Neural crest cell (in vitro differentiated cells): ENCODE data around the gene BSPRY. TPM values are rescaled to one million over a fixed set of nuclear protein-coding genes. Genes with fewer than 3 reads are reported as not detected.
"Not testable (repeated sequence)": the region's sequence is repeated elsewhere in the genome, so short reads cannot be mapped to it uniquely, and the experiment has no call there.

ENCODE experiments used
- DNase-seq: peaks from one replicate; pipeline ENCODE4 v3.0.0; 2021; ENCODE audit warnings: low read depth, mixed read lengths, low spot score
- H3K27ac Mint-ChIP-seq: one replicate; pipeline ENCODE4 v1.8.0; 2021; ENCODE audit warnings: mild to moderate bottlenecking, mixed read lengths; ENCODE audit not compliant: unreplicated experiment
- H3K27me3 Mint-ChIP-seq: 2 replicates; pipeline ENCODE4 v1.8.0; 2021; ENCODE audit warnings: low read depth, mild to moderate bottlenecking, mixed read lengths
- H3K36me3 Mint-ChIP-seq: 2 replicates; pipeline ENCODE4 v1.8.0; 2021; ENCODE audit warnings: low read depth, mild to moderate bottlenecking, mixed read lengths
- H3K4me1 Mint-ChIP-seq: 2 replicates; pipeline ENCODE4 v1.8.0; 2021; ENCODE audit warnings: mixed read lengths
- H3K4me3 Mint-ChIP-seq: one replicate; pipeline ENCODE4 v1.8.0; 2021; ENCODE audit warnings: mild to moderate bottlenecking, mixed read lengths
- H3K9me3 Mint-ChIP-seq: 2 replicates; pipeline ENCODE4 v1.8.0; 2021; ENCODE audit warnings: mixed read lengths
- total RNA-seq: library from RNA; stranded (reverse); gene quantifications from 2 replicates; pipeline ENCODE4 v1.2.1, GENCODE V29; 2021
- TF ChIP-seq, protein P1 (sequence below): fragments of 200-600 bp; sonication (generic); conservative IDR thresholded peaks from 2 replicates; pipeline ENCODE4 v1.5.0; 2021; ENCODE audit warnings: antibody characterized with exemption, mild to moderate bottlenecking

The BSPRY gene
- total RNA-seq, 1 donor from 2014 or later = not detected

DNA sequence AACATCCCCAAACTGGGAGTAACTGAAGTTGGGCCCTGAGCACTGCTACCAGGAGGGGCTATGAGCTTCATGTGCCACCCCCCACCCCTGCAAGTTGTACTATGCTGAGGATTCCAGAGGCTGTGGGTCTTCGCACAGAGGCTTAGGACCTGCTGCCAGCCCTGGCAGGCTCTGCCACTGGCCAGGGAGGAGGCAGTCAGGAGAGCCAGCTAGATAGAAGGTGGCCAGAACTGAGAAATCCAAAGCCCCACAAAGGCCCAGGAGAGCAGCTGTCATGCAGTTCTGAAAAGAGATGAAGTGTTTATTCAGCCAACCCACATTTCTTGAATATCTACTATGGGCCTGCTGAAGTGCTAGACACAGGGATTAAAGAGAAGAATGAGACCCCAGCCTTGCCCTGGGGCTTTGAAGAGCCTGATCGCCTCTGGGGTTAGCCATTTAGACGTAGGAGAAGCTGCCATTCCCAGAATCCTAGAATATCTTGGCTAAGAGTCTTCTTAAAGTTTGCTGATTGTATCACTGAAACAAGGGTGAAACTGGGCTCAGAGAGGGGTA, 50.4 kb downstream of the BSPRY start:
- H3K27ac Mint-ChIP-seq = no peak overlapping the region
- TF ChIP-seq, protein P1, sequence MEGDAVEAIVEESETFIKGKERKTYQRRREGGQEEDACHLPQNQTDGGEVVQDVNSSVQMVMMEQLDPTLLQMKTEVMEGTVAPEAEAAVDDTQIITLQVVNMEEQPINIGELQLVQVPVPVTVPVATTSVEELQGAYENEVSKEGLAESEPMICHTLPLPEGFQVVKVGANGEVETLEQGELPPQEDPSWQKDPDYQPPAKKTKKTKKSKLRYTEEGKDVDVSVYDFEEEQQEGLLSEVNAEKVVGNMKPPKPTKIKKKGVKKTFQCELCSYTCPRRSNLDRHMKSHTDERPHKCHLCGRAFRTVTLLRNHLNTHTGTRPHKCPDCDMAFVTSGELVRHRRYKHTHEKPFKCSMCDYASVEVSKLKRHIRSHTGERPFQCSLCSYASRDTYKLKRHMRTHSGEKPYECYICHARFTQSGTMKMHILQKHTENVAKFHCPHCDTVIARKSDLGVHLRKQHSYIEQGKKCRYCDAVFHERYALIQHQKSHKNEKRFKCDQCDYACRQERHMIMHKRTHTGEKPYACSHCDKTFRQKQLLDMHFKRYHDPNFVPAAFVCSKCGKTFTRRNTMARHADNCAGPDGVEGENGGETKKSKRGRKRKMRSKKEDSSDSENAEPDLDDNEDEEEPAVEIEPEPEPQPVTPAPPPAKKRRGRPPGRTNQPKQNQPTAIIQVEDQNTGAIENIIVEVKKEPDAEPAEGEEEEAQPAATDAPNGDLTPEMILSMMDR = no peak
- no peak for DNase-seq
- H3K4me3 Mint-ChIP-seq = peak overlapping the region; percentile 92
- H3K9me3 Mint-ChIP-seq = no peaks in the 10 kb centered on the region
- peaks cover 3% of the 10 kb centered on the region for H3K36me3 Mint-ChIP-seq
- H3K27me3 Mint-ChIP-seq = no peaks in the 10 kb centered on the region
- peaks cover 18% of the 10 kb centered on the region for H3K4me1 Mint-ChIP-seq

DNA sequence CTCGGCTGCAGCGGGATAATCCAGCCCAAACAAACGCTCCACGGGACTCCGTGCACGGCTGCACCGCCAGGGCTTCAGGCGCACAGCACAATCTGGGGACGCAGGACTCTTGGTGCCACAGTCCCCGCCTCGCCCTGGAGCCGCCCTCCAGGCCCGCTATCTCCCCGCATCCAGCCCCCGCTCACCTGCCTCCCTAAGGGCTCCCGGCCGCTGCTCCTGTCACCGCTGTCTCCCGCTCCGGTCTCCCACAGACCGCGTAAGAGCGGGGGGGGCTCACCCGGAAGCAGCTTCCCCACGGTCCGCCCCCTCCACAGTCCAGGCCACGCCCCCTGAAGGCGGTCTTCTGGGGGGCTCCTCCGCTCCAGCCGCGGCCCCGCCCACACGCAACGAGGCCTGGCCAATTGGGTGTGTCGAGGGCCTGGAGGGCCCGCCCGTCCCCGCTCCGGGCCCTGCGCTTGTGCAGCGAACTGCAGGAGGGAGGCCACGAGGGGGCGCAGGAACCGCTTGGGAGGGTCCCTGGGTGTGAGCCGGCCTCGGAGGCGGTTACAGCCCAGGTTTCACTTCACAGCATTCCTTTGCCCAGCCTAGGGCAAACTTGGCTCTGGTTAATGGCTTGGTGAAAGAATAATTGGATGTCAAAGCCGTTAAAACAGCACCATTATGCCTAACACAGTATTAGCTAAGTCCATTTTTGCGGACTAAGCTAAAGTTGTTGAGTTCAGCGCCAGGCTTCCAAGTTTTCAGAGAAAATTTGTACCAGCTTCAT, 51.9 kb downstream of the BSPRY start, which contains the start of gene ALAD:
ALAD (minus strand) TSS at position 258 of the 766 bp plus-strand sequence. CDS start 7,725 bp downstream, outside the sequence.
- Mint-ChIP-seq H3K36me3 (no peaks in the 10 kb centered on the region), H3K4me1 (peaks cover 18% of the 10 kb centered on the region), H3K27me3 (no peaks in the 10 kb centered on the region), H3K9me3 (no peaks in the 10 kb centered on the region), H3K4me3 (peak within 1 kb of the TSS; percentile 92), H3K27ac (peak within 1 kb of the TSS; percentile 13)
- peak; percentile 100 for DNase-seq
- TF ChIP-seq, protein P1 = peak; percentile 98

DNA sequence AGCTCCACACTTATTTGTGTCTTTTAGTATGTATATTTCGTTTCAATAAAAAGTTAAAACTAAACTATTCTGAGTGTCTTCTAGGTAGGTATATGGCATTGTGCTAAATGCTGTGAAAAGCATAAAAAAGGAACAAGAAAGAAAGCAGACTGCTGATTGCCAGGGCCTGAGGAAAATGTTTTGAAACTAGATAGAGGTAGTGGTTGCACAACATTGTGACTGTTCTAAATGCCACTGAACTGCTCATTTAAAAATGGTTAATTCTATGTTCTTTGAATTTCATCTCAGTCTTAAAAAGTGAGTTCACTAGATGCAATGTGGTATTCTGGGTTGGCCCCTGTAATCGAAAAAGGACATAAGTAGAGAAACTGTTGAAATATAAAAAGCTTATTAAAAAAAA, 54.3 kb downstream of the BSPRY start:
- TF ChIP-seq, protein P1 = no peak
- no peaks in the 10 kb centered on the region for H3K27me3 Mint-ChIP-seq
- peaks cover 6% of the 10 kb centered on the region for H3K36me3 Mint-ChIP-seq
- peaks cover 37% of the 10 kb centered on the region for H3K4me1 Mint-ChIP-seq
- no peak overlapping the region for H3K27ac Mint-ChIP-seq
- H3K9me3 Mint-ChIP-seq = no peaks in the 10 kb centered on the region
- no peak for DNase-seq
- H3K4me3 Mint-ChIP-seq = peak overlapping the region; percentile 44

DNA sequence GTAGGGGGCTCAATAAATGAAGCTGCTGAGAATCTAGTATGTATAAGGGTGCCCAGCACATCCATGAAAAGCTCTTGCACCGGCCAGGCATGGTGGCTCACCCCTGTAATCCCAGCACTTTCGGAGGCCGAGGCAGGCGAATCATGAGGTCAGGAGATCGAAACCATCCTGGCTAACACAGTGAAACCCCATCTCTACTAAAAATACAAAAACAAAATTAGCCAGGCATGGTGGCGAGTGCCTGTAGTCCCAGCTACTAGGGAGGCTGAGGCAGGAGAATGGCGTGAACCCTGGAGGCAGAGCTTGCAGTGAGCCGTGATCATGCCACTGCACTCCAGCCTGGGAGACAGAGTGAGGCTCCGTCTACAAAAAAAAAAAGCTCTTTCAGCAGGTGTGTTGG, 57.0 kb downstream of the BSPRY start:
- DNase-seq, H3K9me3 Mint-ChIP-seq, H3K27ac Mint-ChIP-seq, H3K4me3 Mint-ChIP-seq, H3K27me3 Mint-ChIP-seq: not testable (repeated sequence)
- H3K4me1 Mint-ChIP-seq = peaks cover 43% of the 10 kb centered on the region
- peaks cover 11% of the 10 kb centered on the region for H3K36me3 Mint-ChIP-seq

- peak; percentile 53 for DNase-seq
- Mint-ChIP-seq H3K4me1 (peaks cover 38% of the 10 kb centered on the region), H3K27ac (peak overlapping the region; percentile 20), H3K36me3 (peaks cover 11% of the 10 kb centered on the region), H3K4me3 (peak overlapping the region; percentile 99)
- H3K9me3 Mint-ChIP-seq, H3K27me3 Mint-ChIP-seq: not testable (repeated sequence)
- TF ChIP-seq, protein P1 = peak; percentile 82
These were observed 57.7 kb downstream of the BSPRY start for GRCh38 chr9:113406873-113407511.
